Epithelial cell of proximal tubule (primary cell): ENCODE measurements around the gene EIF4H. TPM values are rescaled to one million over a fixed set of nuclear protein-coding genes. Genes with fewer than 3 reads are reported as not detected.

Experiments used
- DNase-seq: peaks from one replicate; pipeline ENCODE4 v3.0.0-alpha.2; 2011; ENCODE audit warnings: low read depth
- H3K4me3 ChIP-seq: 2 replicates; pipeline ENCODE4 v1.5.1; 2011; ENCODE audit warnings: low read depth, mild to moderate bottlenecking, low read length
- CTCF ChIP-seq: conservative IDR thresholded peaks from 2 replicates; pipeline ENCODE4 v1.5.1; 2012; ENCODE audit warnings: low read depth, mild to moderate bottlenecking, low read length
- total RNA-seq: library from RNA; depleted of rRNA; stranded (reverse); fragments of >200 nt; gene quantifications from 2 replicates; pipeline ENCODE4 v1.2.3, GENCODE V29; 2015

The EIF4H gene
- total RNA-seq, 1 donor from 2014 or later, result 310 TPM

- DNase-seq, result no peak
- TF ChIP-seq CTCF, result no peak
Observed at GRCh38 chr7:74233655-74234285, 59.6 kb downstream of the EIF4H start.

GRCh38 chr7:74235518-74236268, 61.5 kb downstream of the EIF4H start:
- no peak for DNase-seq
- no peak overlapping the region for H3K4me3 ChIP-seq
- no peak for TF ChIP-seq CTCF

More at GRCh38 chr7:74233655-74234285, 59.6 kb downstream of the EIF4H start:
- no peak overlapping the region for H3K4me3 ChIP-seq

- TF ChIP-seq CTCF, result no peak
- no peak overlapping the region for H3K4me3 ChIP-seq
- DNase-seq, result no peak
Observed at GRCh38 chr7:74236284-74236683, 62.1 kb downstream of the EIF4H start.

- no peak for DNase-seq
- no peak for TF ChIP-seq CTCF
Observed at GRCh38 chr7:74240482-74240881, 66.3 kb downstream of the EIF4H start.

GRCh38 chr7:74242122-74242443, 67.9 kb downstream of the EIF4H start:
- DNase-seq, result no peak
- H3K4me3 ChIP-seq, result no peak overlapping the region
- TF ChIP-seq CTCF, result no peak

More at GRCh38 chr7:74240482-74240881, 66.3 kb downstream of the EIF4H start:
- H3K4me3 ChIP-seq, result no peak overlapping the region

GRCh38 chr7:74246497-74246896, 72.3 kb downstream of the EIF4H start:
- DNase-seq, result no peak
- no peak for TF ChIP-seq CTCF
- no peak overlapping the region for H3K4me3 ChIP-seq

Other genes starting within 250 kb of the EIF4H start
- 0.12 TPM in 1 of 2 replicates, not detected in the other for gene ELN, start 146.2 kb upstream of the EIF4H start, total RNA-seq
- 55.0 and 79.3 TPM in 2 replicates for gene LIMK1, start 90.6 kb upstream of the EIF4H start, total RNA-seq
- 1.4 and 2.7 TPM in 2 replicates for gene LAT2, start 35.6 kb downstream of the EIF4H start, total RNA-seq
- gene RFC2, start 80.0 kb downstream of the EIF4H start, total RNA-seq, result 49.6 and 85.6 TPM in 2 replicates
- gene CLIP2, start 115.1 kb downstream of the EIF4H start, total RNA-seq, result 20.5 and 34.3 TPM in 2 replicates